Measurements from ENCODE around the gene BMAL2. TPM values are rescaled to one million over a fixed set of nuclear protein-coding genes. Genes with fewer than 3 reads are reported as not detected.

The BMAL2 gene
- polyA plus RNA-seq (2012; ENCODE audit: insufficient read depth, insufficient read length, low read depth): not detected

- peak; percentile 57 for DNase-seq
- Histone ChIP-seq H3K27me3 (peaks cover 46% of the 10 kb centered on the region), H3K9me3 (no peaks in the 10 kb centered on the region), H3K36me3 (no peaks in the 10 kb centered on the region), H3K4me3 (ENCODE audit: low read depth, low read length) (peak within 1 kb of the TSS; percentile 53), H3K4me1 (no peaks in the 10 kb centered on the region)
- no peak for TF ChIP-seq CTCF (IDR thresholded peaks at IDR 0.05; ENCODE audit: low read depth, low read length)
These were observed at the start of gene BMAL2 for GRCh38 chr12:27332714-27333402. Gene BMAL2, plus strand, starts transcription at chr12:27332836. Its CDS starts 237 bp downstream, at chr12:27333073.

- no peak for DNase-seq
- H3K4me1 ChIP-seq: peaks cover 20% of the 10 kb centered on the region
- no peaks in the 10 kb centered on the region for H3K9me3 ChIP-seq
- no peaks in the 10 kb centered on the region for H3K27me3 ChIP-seq
- H3K4me3 ChIP-seq (ENCODE audit: low read depth, low read length): no peak overlapping the region
- TF ChIP-seq CTCF (IDR thresholded peaks at IDR 0.05; ENCODE audit: low read depth, low read length): no peak
- H3K36me3 ChIP-seq: no peaks in the 10 kb centered on the region
These were observed 48.6 kb upstream of the BMAL2 start for GRCh38 chr12:27284021-27284420.

GRCh38 chr12:27284751-27285150, 47.9 kb upstream of the BMAL2 start:
- H3K4me1 ChIP-seq: peaks cover 26% of the 10 kb centered on the region
- no peak for TF ChIP-seq CTCF (IDR thresholded peaks at IDR 0.05; ENCODE audit: low read depth, low read length)
- DNase-seq: no peak
- H3K36me3 ChIP-seq: no peaks in the 10 kb centered on the region
- H3K27me3 ChIP-seq: no peaks in the 10 kb centered on the region
- no peaks in the 10 kb centered on the region for H3K9me3 ChIP-seq
- no peak overlapping the region for H3K4me3 ChIP-seq (ENCODE audit: low read depth, low read length)

GRCh38 chr12:27285403-27285802, 47.2 kb upstream of the BMAL2 start:
- H3K4me3 ChIP-seq (ENCODE audit: low read depth, low read length): no peak overlapping the region
- peaks cover 28% of the 10 kb centered on the region for H3K4me1 ChIP-seq
- no peaks in the 10 kb centered on the region for H3K27me3 ChIP-seq
- TF ChIP-seq CTCF (IDR thresholded peaks at IDR 0.05; ENCODE audit: low read depth, low read length): no peak
- no peaks in the 10 kb centered on the region for H3K9me3 ChIP-seq
- no peaks in the 10 kb centered on the region for H3K36me3 ChIP-seq
- DNase-seq: no peak

GRCh38 chr12:27289414-27289813, 43.2 kb upstream of the BMAL2 start:
- Histone ChIP-seq H3K4me1 (peaks cover 30% of the 10 kb centered on the region), H3K9me3 (no peaks in the 10 kb centered on the region), H3K36me3 (no peaks in the 10 kb centered on the region), H3K4me3 (ENCODE audit: low read depth, low read length) (no peak overlapping the region), H3K27me3 (no peaks in the 10 kb centered on the region)
- no peak for DNase-seq
- no peak for TF ChIP-seq CTCF (IDR thresholded peaks at IDR 0.05; ENCODE audit: low read depth, low read length)

GRCh38 chr12:27290501-27291168, 42.0 kb upstream of the BMAL2 start:
- Histone ChIP-seq H3K36me3 (no peaks in the 10 kb centered on the region), H3K4me3 (ENCODE audit: low read depth, low read length) (no peak overlapping the region), H3K27me3 (no peaks in the 10 kb centered on the region), H3K4me1 (peaks cover 21% of the 10 kb centered on the region), H3K9me3 (no peaks in the 10 kb centered on the region)
- DNase-seq: no peak
- no peak for TF ChIP-seq CTCF (IDR thresholded peaks at IDR 0.05; ENCODE audit: low read depth, low read length)

Data from BE2C (cell line).